Islet precursor cell (in vitro differentiated cells): ENCODE results near the gene LMX1B.
A peak's percentile ranks its signal among the peaks of the same experiment; 100 is the strongest.

ENCODE experiments used
- DNase-seq: peaks from one replicate; pipeline ENCODE4 v3.0.0-alpha.2; 2018

LMX1B gene

DNA sequence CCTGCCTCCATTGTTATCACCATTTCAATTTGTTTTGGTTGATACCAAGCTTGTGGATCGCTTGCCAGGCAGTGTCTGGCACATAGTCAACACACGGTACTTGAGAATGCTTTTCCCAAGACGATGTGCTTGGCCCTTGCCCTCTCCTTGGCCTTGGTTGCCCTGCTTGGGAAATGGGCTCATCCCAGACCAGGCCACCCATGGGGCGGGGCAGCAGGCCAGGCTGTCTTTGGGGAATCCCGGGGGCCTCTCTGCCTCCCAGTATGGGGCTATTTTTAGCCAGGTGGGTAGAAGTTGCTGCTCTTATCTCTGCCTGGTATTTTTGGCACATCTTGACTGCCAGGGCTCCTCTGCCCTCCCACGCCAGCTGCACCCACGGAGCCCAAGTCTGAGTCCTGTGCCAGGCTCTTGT lies 49.9 kb downstream of the LMX1B start:
- DNase-seq: no peak

GRCh38 chr9:126664900-126665643 lies 51.3 kb downstream of the LMX1B start:
- peak; percentile 82 for DNase-seq

GRCh38 chr9:126665644-126666035 lies 51.9 kb downstream of the LMX1B start:
- DNase-seq: no peak

- DNase-seq: no peak
Observed at GRCh38 chr9:126666155-126666803, 52.6 kb downstream of the LMX1B start.

GRCh38 chr9:126667190-126668055 lies 53.7 kb downstream of the LMX1B start:
- no peak for DNase-seq

GRCh38 chr9:126668058-126668457 lies 54.3 kb downstream of the LMX1B start:
- no peak for DNase-seq

DNA sequence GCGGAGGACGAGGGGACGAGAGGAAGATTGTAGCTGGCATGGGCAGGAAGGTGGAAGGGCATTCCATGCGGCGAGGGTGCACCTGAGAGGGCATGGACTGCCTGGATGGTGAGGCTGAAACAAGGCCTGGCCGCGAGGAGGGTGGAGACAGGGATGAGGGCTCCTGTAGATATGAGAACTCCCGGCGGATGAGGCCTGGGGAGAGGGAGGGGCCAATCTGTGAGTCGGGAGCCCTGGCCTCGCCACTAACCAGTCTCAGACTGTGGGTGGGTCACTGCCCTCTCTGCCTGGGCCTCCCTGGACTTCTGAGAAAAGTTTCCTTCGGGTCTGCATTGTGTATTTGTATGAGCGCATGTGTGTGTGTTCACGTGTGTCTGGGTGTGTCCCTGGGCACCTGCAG lies 55.4 kb downstream of the LMX1B start:
- DNase-seq: no peak

DNA sequence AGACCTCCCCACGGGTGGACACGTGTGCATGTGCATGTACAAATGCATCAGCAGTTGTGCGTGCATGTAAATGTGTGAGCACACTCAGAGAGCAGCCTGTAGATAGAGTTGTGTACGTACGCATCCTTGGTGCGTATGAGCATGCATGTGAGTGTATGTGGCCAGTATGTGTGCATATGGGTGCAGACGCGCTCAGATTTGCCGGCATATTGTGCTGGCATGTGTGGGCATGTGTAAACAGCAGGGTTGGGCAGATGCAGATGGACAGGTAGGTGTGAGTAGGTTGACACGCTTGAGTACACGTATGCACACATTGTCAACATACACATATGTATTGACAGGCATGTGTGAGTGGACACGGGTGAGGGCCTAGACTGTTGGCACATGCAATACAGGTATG lies 56.5 kb downstream of the LMX1B start:
- no peak for DNase-seq

- no peak for DNase-seq
Observed at GRCh38 chr9:126671381-126671831, 57.7 kb downstream of the LMX1B start.

GRCh38 chr9:126671983-126672382 lies 58.3 kb downstream of the LMX1B start:
- DNase-seq: no peak

DNA sequence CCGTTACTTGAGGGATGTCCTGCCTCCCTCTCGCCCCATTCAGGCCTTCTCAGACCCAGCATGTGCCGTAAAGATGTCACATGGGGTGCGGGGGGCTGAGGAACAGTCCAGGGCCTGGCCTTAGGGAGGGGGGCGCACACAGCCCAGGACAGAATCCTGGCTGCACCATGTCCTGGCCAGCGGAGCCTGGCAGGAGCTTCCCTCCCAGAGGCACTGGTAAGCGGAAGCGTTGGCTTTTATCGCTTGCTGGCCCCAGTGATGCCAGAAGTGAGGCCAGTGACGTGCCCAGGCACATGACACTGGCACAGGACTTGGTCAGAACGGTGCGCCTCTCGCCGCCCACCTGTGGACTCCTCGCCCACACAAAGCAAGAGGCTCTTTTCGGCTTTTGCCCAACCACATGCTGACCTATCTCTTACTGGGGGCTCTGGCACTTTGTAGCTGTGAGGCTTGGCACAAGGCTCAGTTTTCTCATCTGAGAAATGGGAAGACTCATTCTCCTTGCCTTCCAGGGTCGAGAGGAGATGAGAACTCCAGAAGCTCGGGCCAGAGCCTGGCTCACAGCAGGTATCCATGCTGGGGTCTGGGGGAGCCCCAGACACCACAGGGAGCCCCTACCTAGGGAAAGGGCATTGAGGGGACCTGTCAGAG lies 59.0 kb downstream of the LMX1B start:
- no peak for DNase-seq

- peak; percentile 79 for DNase-seq
Observed at GRCh38 chr9:126673689-126674364, 60.1 kb downstream of the LMX1B start.

- DNase-seq: no peak
Observed at GRCh38 chr9:126674365-126675146, 60.8 kb downstream of the LMX1B start.

DNA sequence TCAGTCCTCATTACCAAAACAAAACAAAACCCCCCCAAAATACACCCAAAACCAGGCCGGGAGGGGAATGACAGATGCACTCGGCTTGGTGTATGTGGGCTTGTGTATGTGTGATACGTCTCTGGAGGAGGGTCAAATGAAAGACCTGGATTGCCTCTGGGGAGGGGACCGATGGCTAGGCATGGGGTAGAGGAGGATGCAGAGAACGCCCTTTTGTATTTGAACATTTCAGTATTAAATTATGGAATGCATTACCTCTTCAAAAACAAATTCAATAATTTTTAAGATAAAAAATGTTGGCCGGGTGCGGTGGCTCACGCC lies 61.4 kb downstream of the LMX1B start:
- no peak for DNase-seq

- no peak for DNase-seq
Observed at GRCh38 chr9:126676102-126676684, 62.5 kb downstream of the LMX1B start.

GRCh38 chr9:126676685-126677143 lies 63.0 kb downstream of the LMX1B start:
- no peak for DNase-seq

GRCh38 chr9:126677188-126678084 lies 63.7 kb downstream of the LMX1B start:
- no peak for DNase-seq

DNA sequence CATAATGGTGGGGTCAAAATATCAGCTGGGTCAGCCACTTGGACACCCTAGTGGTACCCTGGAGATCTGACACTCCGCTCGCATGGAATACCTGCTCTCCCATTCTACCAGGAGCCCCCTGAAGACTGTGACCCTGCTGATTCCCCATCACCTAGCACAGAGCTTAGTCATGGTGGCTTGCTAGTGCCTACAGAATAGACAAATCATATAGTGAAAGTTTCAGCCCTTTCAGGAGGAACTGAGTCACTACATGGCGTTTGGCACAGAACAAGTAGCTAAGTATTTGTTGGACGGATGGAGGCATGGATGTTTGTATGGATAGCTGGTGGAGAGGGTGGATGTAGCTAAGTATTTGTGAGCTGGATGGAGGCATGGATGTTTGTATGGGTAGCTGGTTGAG lies 65.3 kb downstream of the LMX1B start:
- DNase-seq: no peak

GRCh38 chr9:126681336-126681735 lies 67.6 kb downstream of the LMX1B start:
- no peak for DNase-seq

- no peak for DNase-seq
Observed at GRCh38 chr9:126682113-126682810, 68.5 kb downstream of the LMX1B start.
